Karpas-422 (cell line): ENCODE measurements around the gene PRKAR2B. TPM values are rescaled to one million over a fixed set of nuclear protein-coding genes. Genes with fewer than 3 reads are reported as not detected.

Experiments
- DNase-seq: peaks from one replicate; pipeline ENCODE4 v3.0.0-alpha.2; 2015
- H2AFZ ChIP-seq: fragments of 200-600 bp; sonication (generic); 2 replicates; pipeline ENCODE4 v1.6.1; 2014; ENCODE audit warnings: antibody characterized with exemption, low read length, mixed read lengths
- H3K27ac ChIP-seq: fragments of 200-600 bp; sonication (generic); 2 replicates; pipeline ENCODE4 v1.5.1; 2014; ENCODE audit warnings: mild to moderate bottlenecking, low read length, moderate library complexity
- H3K27me3 ChIP-seq: fragments of 200-600 bp; sonication (generic); 2 replicates; pipeline ENCODE4 v1.6.1; 2014; ENCODE audit warnings: low read length, mixed read lengths
- H3K36me3 ChIP-seq: fragments of 200-600 bp; sonication (generic); 2 replicates; pipeline ENCODE4 v1.6.1; 2014; ENCODE audit warnings: low read length, mixed read lengths; ENCODE audit not compliant: insufficient read depth
- H3K4me1 ChIP-seq: fragments of 200-600 bp; sonication (generic); 2 replicates; pipeline ENCODE4 v1.6.1; 2014; ENCODE audit warnings: mild to moderate bottlenecking, low read length, mixed read lengths
- H3K4me2 ChIP-seq: fragments of 200-600 bp; sonication (generic); 2 replicates; pipeline ENCODE4 v1.6.1; 2014; ENCODE audit warnings: low read length, low read depth, mild to moderate bottlenecking; ENCODE audit not compliant: poor library complexity, severe bottlenecking
- H3K4me3 ChIP-seq: fragments of 200-600 bp; sonication (generic); 2 replicates; pipeline ENCODE4 v1.5.1; 2014; ENCODE audit warnings: mild to moderate bottlenecking, antibody characterized with exemption, low read length, mixed read lengths
- H3K79me2 ChIP-seq: fragments of 200-600 bp; sonication (generic); 2 replicates; pipeline ENCODE4 v1.6.1; 2014; ENCODE audit warnings: mild to moderate bottlenecking, low read length, mixed read lengths
- H3K9ac ChIP-seq: fragments of 200-600 bp; sonication (generic); 2 replicates; pipeline ENCODE4 v1.6.0; 2014; ENCODE audit warnings: low read length
- H3K9me2 ChIP-seq: fragments of 200-600 bp; sonication (generic), shearing (Covaris generic); replicated peaks from 2 replicates; pipeline ENCODE4 v1.6.0; 2014; ENCODE audit warnings: mild to moderate bottlenecking, low read length, moderate library complexity; ENCODE audit not compliant: insufficient read depth
- H3K9me3 ChIP-seq: fragments of 300-700, 200-600 bp; sonication (generic); 2 replicates; pipeline ENCODE4 v1.6.1; 2014; ENCODE audit warnings: low read length, mixed read lengths
- H4K20me1 ChIP-seq: fragments of 200-600 bp; sonication (generic); 2 replicates; pipeline ENCODE4 v1.6.1; 2014; ENCODE audit warnings: mild to moderate bottlenecking, antibody characterized with exemption, low read length, low read depth; ENCODE audit not compliant: insufficient read depth
- total RNA-seq: library from RNA; depleted of rRNA; stranded (reverse); fragments of >200 nt; shearing (Covaris generic); gene quantifications from 2 replicates; pipeline ENCODE4 v1.2.3, GENCODE V29; 2014; ENCODE audit warnings: low replicate concordance; rRNA removed

Gene PRKAR2B
- total RNA-seq = 0.32 and 0.67 TPM in 2 replicates

- peak within 1 kb of the TSS; percentile 75 for H3K4me3 ChIP-seq
- H3K9ac ChIP-seq = peak within 1 kb of the TSS; percentile 66
- H3K36me3 ChIP-seq = no peaks in the 10 kb centered on the region
- DNase-seq = peak; percentile 86
- H3K27ac ChIP-seq = no peak within 1 kb of the TSS
- H3K27me3 ChIP-seq = no peaks in the 10 kb centered on the region
- no peaks in the 10 kb centered on the region for H3K9me2 ChIP-seq
- peak within 1 kb of the TSS; percentile 76 for H3K4me2 ChIP-seq
- H3K4me1 ChIP-seq = peaks cover 12% of the 10 kb centered on the region
- peak within 1 kb of the TSS; percentile 81; the same call in 1 of the 2 replicates for H2AFZ ChIP-seq
- H3K79me2 ChIP-seq = no peaks in the 10 kb centered on the region
- H4K20me1 ChIP-seq = no peaks in the 10 kb centered on the region
- H3K9me3 ChIP-seq = no peaks in the 10 kb centered on the region
Observed at GRCh38 chr7:107044347-107045194, at the start of gene PRKAR2B. TSS of gene PRKAR2B (plus strand) at chr7:107044705. CDS start at chr7:107044908, 203 bp downstream.

- Histone ChIP-seq H3K4me3 (no peak overlapping the region), H3K4me1 (no peaks in the 10 kb centered on the region), H4K20me1 (no peaks in the 10 kb centered on the region), H3K27me3 (no peaks in the 10 kb centered on the region), H2AFZ (no peak overlapping the region), H3K9ac (no peak overlapping the region), H3K27ac (no peak overlapping the region), H3K9me3 (no peaks in the 10 kb centered on the region), H3K4me2 (no peak overlapping the region), H3K79me2 (no peaks in the 10 kb centered on the region), H3K36me3 (no peaks in the 10 kb centered on the region), H3K9me2 (no peaks in the 10 kb centered on the region)
- DNase-seq = no peak
Observed at GRCh38 chr7:106994833-106995232, 49.7 kb upstream of the PRKAR2B start.

GRCh38 chr7:106997487-106998271 lies 46.8 kb upstream of the PRKAR2B start:
- Histone ChIP-seq H3K27ac (no peak overlapping the region), H3K36me3 (no peaks in the 10 kb centered on the region)

GRCh38 chr7:106999023-106999422 lies 45.5 kb upstream of the PRKAR2B start:
- no peak for DNase-seq
- Histone ChIP-seq H3K9me2 (no peaks in the 10 kb centered on the region), H3K27me3 (no peaks in the 10 kb centered on the region), H4K20me1 (no peaks in the 10 kb centered on the region), H2AFZ (no peak overlapping the region), H3K36me3 (no peaks in the 10 kb centered on the region), H3K4me1 (no peaks in the 10 kb centered on the region), H3K27ac (no peak overlapping the region), H3K9ac (no peak overlapping the region), H3K9me3 (no peaks in the 10 kb centered on the region), H3K79me2 (no peaks in the 10 kb centered on the region), H3K4me2 (no peak overlapping the region), H3K4me3 (no peak overlapping the region)

More at GRCh38 chr7:106997487-106998271, 46.8 kb upstream of the PRKAR2B start:
- no peak overlapping the region for H3K9ac ChIP-seq
- H3K9me3 ChIP-seq = no peaks in the 10 kb centered on the region
- H3K4me2 ChIP-seq = no peak overlapping the region
- no peaks in the 10 kb centered on the region for H3K9me2 ChIP-seq
- no peaks in the 10 kb centered on the region for H4K20me1 ChIP-seq
- DNase-seq = peak; percentile 17
- H3K4me1 ChIP-seq = no peaks in the 10 kb centered on the region
- H3K27me3 ChIP-seq = no peaks in the 10 kb centered on the region
- H2AFZ ChIP-seq = no peak overlapping the region
- H3K79me2 ChIP-seq = no peaks in the 10 kb centered on the region
- no peak overlapping the region for H3K4me3 ChIP-seq

- H3K9me3 ChIP-seq = no peaks in the 10 kb centered on the region
- no peak overlapping the region for H3K4me2 ChIP-seq
- H3K4me3 ChIP-seq = no peak overlapping the region
- H3K27me3 ChIP-seq = no peaks in the 10 kb centered on the region
- no peaks in the 10 kb centered on the region for H3K36me3 ChIP-seq
- H3K27ac ChIP-seq = no peak overlapping the region
- no peaks in the 10 kb centered on the region for H3K4me1 ChIP-seq
- no peaks in the 10 kb centered on the region for H4K20me1 ChIP-seq
- no peaks in the 10 kb centered on the region for H3K9me2 ChIP-seq
- H2AFZ ChIP-seq = no peak overlapping the region
- H3K79me2 ChIP-seq = no peaks in the 10 kb centered on the region
- no peak overlapping the region for H3K9ac ChIP-seq
- DNase-seq = no peak
Observed at GRCh38 chr7:107001490-107001889, 43.0 kb upstream of the PRKAR2B start.

- no peaks in the 10 kb centered on the region for H3K9me3 ChIP-seq
- no peak overlapping the region for H3K9ac ChIP-seq
- H2AFZ ChIP-seq = no peak overlapping the region
- no peak overlapping the region for H3K4me3 ChIP-seq
- no peak overlapping the region for H3K4me2 ChIP-seq
- no peaks in the 10 kb centered on the region for H3K4me1 ChIP-seq
- H4K20me1 ChIP-seq = no peaks in the 10 kb centered on the region
- H3K27me3 ChIP-seq = no peaks in the 10 kb centered on the region
- H3K9me2 ChIP-seq = no peaks in the 10 kb centered on the region
- no peaks in the 10 kb centered on the region for H3K36me3 ChIP-seq
- H3K79me2 ChIP-seq = no peaks in the 10 kb centered on the region
- H3K27ac ChIP-seq = no peak overlapping the region
- no peak for DNase-seq
Observed at GRCh38 chr7:107002126-107002525, 42.4 kb upstream of the PRKAR2B start.

- H3K9me2 ChIP-seq = no peaks in the 10 kb centered on the region
- no peaks in the 10 kb centered on the region for H3K9me3 ChIP-seq
- no peak overlapping the region for H2AFZ ChIP-seq
- H4K20me1 ChIP-seq = no peaks in the 10 kb centered on the region
- H3K9ac ChIP-seq = no peak overlapping the region
- no peak overlapping the region for H3K4me3 ChIP-seq
- H3K36me3 ChIP-seq = no peaks in the 10 kb centered on the region
- no peaks in the 10 kb centered on the region for H3K27me3 ChIP-seq
- no peaks in the 10 kb centered on the region for H3K4me1 ChIP-seq
- DNase-seq = no peak
- H3K4me2 ChIP-seq = no peak overlapping the region
- H3K27ac ChIP-seq = no peak overlapping the region
- no peaks in the 10 kb centered on the region for H3K79me2 ChIP-seq
Observed at GRCh38 chr7:107002529-107002998, 41.9 kb upstream of the PRKAR2B start.
